ENCODE measurements around the gene SH3PXD2B. TPM values are rescaled to one million over a fixed set of nuclear protein-coding genes. Genes with fewer than 3 reads are reported as not detected.

SH3PXD2B gene
- total RNA-seq, 1 experiment from 2014 or later, result 27.5 TPM

DNA sequence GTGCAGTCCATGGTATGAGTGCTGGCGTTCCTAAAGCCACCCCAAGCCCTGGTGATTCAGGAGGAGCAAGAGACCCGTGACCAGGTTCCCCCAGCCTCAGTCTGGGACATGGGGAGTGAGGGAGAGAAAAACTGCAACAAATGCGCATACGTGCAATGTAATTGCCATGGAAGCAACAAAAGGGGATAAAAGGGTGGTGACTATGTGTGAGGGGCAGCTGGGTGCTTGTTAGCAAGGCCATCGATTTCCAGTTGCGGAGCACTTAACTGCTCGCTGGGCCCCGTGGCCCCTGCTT lies 709 bp upstream of the SH3PXD2B start:
- Histone ChIP-seq H3K79me2 (ENCODE audit: insufficient read depth, low read length) (peaks cover 28% of the 10 kb centered on the region), H3K9me3 (ENCODE audit: control insufficient read depth in 1 of 2, insufficient read depth in 1 of 2, low read depth in 1 of 2, low read length in 2 of 2) (no peaks in the 10 kb centered on the region), H3K4me2 (ENCODE audit: low read length) (peak overlapping the region; percentile 88), H3K9me2 (ENCODE audit: insufficient read depth) (no peaks in the 10 kb centered on the region), H3K27ac (ENCODE audit: low read depth, low read length) (peak overlapping the region; percentile 37), H3K4me3 (replicated peaks in 1 of 2; ENCODE audit: low read depth in 1 of 2, low read length in 2 of 2) (peak overlapping the region; percentile 55 to 64), H3K9ac (ENCODE audit: low read length) (peak overlapping the region; percentile 77), H2AFZ (ENCODE audit: low read depth, low read length, poor library complexity, severe bottlenecking) (peak overlapping the region; percentile 80), H3K27me3 (ENCODE audit: insufficient read depth, low read length) (no peaks in the 10 kb centered on the region), H3K36me3 (ENCODE audit: control insufficient read depth in 1 of 2, insufficient read depth in 2 of 2, low read length in 2 of 2) (no peaks in the 10 kb centered on the region), H4K20me1 (ENCODE audit: insufficient read depth) (no peaks in the 10 kb centered on the region), H3K4me1 (ENCODE audit: control insufficient read depth in 1 of 2, insufficient read depth in 2 of 2, low read length in 2 of 2) (peaks cover 12 to 44% of the 10 kb centered on the region in 2 experiments)
- ChIA-PET RAD21 (ENCODE audit: low non-redundant PET in 1 of 2, low total read pairs in 2 of 2, uncharacterized antibody in 2 of 2, unreplicated experiment in 2 of 2) (no interaction called here), CTCF (interaction anchor here (1.0 kb wide), 1 partner anchor 8 kb away, joined by 3 read pairs; no protein-coding TSS in a partner anchor), POLR2A (no interaction called here)
- intact Hi-C loops (cut with micrococcal nuclease), result loop anchor here (10.0 kb wide), 1 partner anchor 270 kb away; the partner anchor contains the start of gene STK10
- DNase-seq (ENCODE audit: low read depth, low spot score), result no peak
- TF ChIP-seq ZFX (IDR thresholded peaks at IDR 0.05), result peak; percentile 10; the same call in 1 of the 2 replicates
- no peak for TF ChIP-seq SIN3A (IDR thresholded peaks at IDR 0.05; ENCODE audit: low read depth)
- no TSS peak for BruUV-seq (replicated peaks)
- ATAC-seq, result no peak

GRCh38 chr5:172453986-172454357 lies 353 bp downstream of the SH3PXD2B start:
- DNase-seq (ENCODE audit: low read depth, low spot score) (no peak), ATAC-seq (peak; percentile 35)
- H3K4me2 ChIP-seq (ENCODE audit: low read length), result peak overlapping the region; percentile 99
- no TSS peak for BruUV-seq (replicated peaks)
- peaks cover 0 to 5% of the 10 kb centered on the region in 2 experiments; a peak in 1 of 4 replicates for H3K36me3 ChIP-seq (ENCODE audit: control insufficient read depth in 1 of 2, insufficient read depth in 2 of 2, low read length in 2 of 2)
- no peak overlapping the region for H2AFZ ChIP-seq (ENCODE audit: low read depth, low read length, poor library complexity, severe bottlenecking)
- intact Hi-C loops (cut with micrococcal nuclease), result loop anchor here (5.0 to 10.0 kb wide), 2 partner anchors 269 to 542 kb away; partner anchors contain the start of gene STK10
- POLR2A ChIA-PET, result no interaction called here
- TF ChIP-seq, protein P1, sequence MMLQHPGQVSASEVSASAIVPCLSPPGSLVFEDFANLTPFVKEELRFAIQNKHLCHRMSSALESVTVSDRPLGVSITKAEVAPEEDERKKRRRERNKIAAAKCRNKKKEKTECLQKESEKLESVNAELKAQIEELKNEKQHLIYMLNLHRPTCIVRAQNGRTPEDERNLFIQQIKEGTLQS (IDR thresholded peaks at IDR 0.05), result no peak
- TF ChIP-seq JUND (IDR thresholded peaks at IDR 0.05), result no peak
- no peak for TF ChIP-seq REST (IDR thresholded peaks at IDR 0.05; ENCODE audit: low read depth)
- no peak for TF ChIP-seq CBX3 (IDR thresholded peaks at IDR 0.05; ENCODE audit: low read depth)
- TF ChIP-seq TCF7L2 (IDR thresholded peaks at IDR 0.05; ENCODE audit: borderline replicate concordance, extremely low read depth, insufficient read depth, insufficient read length), result no peak
- TF ChIP-seq SRF (IDR thresholded peaks at IDR 0.05; ENCODE audit: low read depth), result no peak
- TF ChIP-seq, protein P2, sequence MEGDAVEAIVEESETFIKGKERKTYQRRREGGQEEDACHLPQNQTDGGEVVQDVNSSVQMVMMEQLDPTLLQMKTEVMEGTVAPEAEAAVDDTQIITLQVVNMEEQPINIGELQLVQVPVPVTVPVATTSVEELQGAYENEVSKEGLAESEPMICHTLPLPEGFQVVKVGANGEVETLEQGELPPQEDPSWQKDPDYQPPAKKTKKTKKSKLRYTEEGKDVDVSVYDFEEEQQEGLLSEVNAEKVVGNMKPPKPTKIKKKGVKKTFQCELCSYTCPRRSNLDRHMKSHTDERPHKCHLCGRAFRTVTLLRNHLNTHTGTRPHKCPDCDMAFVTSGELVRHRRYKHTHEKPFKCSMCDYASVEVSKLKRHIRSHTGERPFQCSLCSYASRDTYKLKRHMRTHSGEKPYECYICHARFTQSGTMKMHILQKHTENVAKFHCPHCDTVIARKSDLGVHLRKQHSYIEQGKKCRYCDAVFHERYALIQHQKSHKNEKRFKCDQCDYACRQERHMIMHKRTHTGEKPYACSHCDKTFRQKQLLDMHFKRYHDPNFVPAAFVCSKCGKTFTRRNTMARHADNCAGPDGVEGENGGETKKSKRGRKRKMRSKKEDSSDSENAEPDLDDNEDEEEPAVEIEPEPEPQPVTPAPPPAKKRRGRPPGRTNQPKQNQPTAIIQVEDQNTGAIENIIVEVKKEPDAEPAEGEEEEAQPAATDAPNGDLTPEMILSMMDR (IDR thresholded peaks at IDR 0.05 in 2 of 3, conservative IDR thresholded peaks at IDR 0.05 in 1 of 3; ENCODE audit: borderline replicate concordance in 1 of 3, insufficient read depth in 1 of 3, low read depth in 2 of 3, low read length in 2 of 3), result no peak
- TF ChIP-seq POLR2A (IDR thresholded peaks at IDR 0.05; ENCODE audit: borderline replicate concordance, extremely low read depth, insufficient read depth, insufficient read length), result no peak
- TF ChIP-seq EZH2 (IDR thresholded peaks at IDR 0.05), result no peak
- peaks cover 39% of the 10 kb centered on the region for H3K79me2 ChIP-seq (ENCODE audit: insufficient read depth, low read length)
- CTCF ChIA-PET, result interaction anchor here (1.4 kb wide), 1 partner anchor 10 kb away, joined by 4 read pairs; no protein-coding TSS in a partner anchor
- H3K9ac ChIP-seq (ENCODE audit: low read length), result peak overlapping the region; percentile 87
- H3K9me3 ChIP-seq (ENCODE audit: control insufficient read depth in 1 of 2, insufficient read depth in 1 of 2, low read depth in 1 of 2, low read length in 2 of 2), result no peaks in the 10 kb centered on the region
- H3K4me3 ChIP-seq (replicated peaks in 1 of 2; ENCODE audit: low read depth in 1 of 2, low read length in 2 of 2), result peak overlapping the region; percentile 68 to 94
- H3K4me1 ChIP-seq (ENCODE audit: control insufficient read depth in 1 of 2, insufficient read depth in 2 of 2, low read length in 2 of 2), result peaks cover 12 to 44% of the 10 kb centered on the region in 2 experiments
- H3K9me2 ChIP-seq (ENCODE audit: insufficient read depth), result no peaks in the 10 kb centered on the region
- H3K27me3 ChIP-seq (ENCODE audit: insufficient read depth, low read length), result no peaks in the 10 kb centered on the region
- peak overlapping the region; percentile 60 for H3K27ac ChIP-seq (ENCODE audit: low read depth, low read length)
- RAD21 ChIA-PET (ENCODE audit: low non-redundant PET in 1 of 2, low total read pairs in 2 of 2, uncharacterized antibody in 2 of 2, unreplicated experiment in 2 of 2), result no interaction called here
- no peaks in the 10 kb centered on the region for H4K20me1 ChIP-seq (ENCODE audit: insufficient read depth)

Data from HCT116 (cell line).